Prostate gland (tissue), 2 donors: ENCODE data around the gene GIT1. TPM values are rescaled to one million over a fixed set of nuclear protein-coding genes. Genes with fewer than 3 reads are reported as not detected.

Experiments used
- DNase-seq: peaks from one replicate; pipeline ENCODE4 v3.0.0-alpha.2; 2019; ENCODE audit warnings: low spot score
- H3K27ac ChIP-seq, 2 donors: fragments of 200-600 bp; sonication (generic); 2 replicates each; pipeline ENCODE4 v1.5.1; 2017 to 2019
- H3K27me3 ChIP-seq: fragments of 200-600 bp; sonication (generic); replicated peaks from 2 replicates; pipeline ENCODE4 v1.5.1; 2019; ENCODE audit not compliant: insufficient read depth
- H3K36me3 ChIP-seq, 2 donors: fragments of 200-600 bp; sonication (generic); 1 replicate in 1 of 2; 2 replicates in 1 of 2; pipeline versions ENCODE4 v1.5.1 to v1.8.1; 2017 to 2019
- H3K4me1 ChIP-seq: fragments of 200-600 bp; sonication (generic); replicated peaks from 2 replicates; pipeline ENCODE4 v1.5.1; 2019
- H3K4me3 ChIP-seq, 2 donors: fragments of 200-600 bp; sonication (generic); 2 replicates each; pipeline ENCODE4 v1.5.1; 2017 to 2019
- H3K9me3 ChIP-seq: fragments of 200-600 bp; sonication (generic); 2 replicates; pipeline ENCODE4 v1.5.1; 2017
- POLR2A ChIP-seq: fragments of 450-650 bp; IDR thresholded peaks from one replicate; pipeline ENCODE4 v1.6.1; 2016; ENCODE audit warnings: antibody characterized with exemption, mild to moderate bottlenecking
- POLR2AphosphoS5 ChIP-seq: sonication (generic); formaldehyde crosslinking; IDR thresholded peaks from one replicate; pipeline ENCODE4 v1.6.1; 2017; ENCODE audit warnings: antibody characterized with exemption
- WGBS: methylation state at CpG from one replicate; pipeline ENCODE4 v1.1.5; 2018; 5-methylcytosine and 5-hydroxymethylcytosine counted together
- intact Hi-C: fragments of 100-400 bp; cut with DNase I; formaldehyde crosslinking; loops from one replicate; pipeline ENCODE4 v1.14.2; 2022
- total RNA-seq, 2 donors: library from RNA; depleted of rRNA; stranded (reverse); fragments of >200 nt; gene quantifications; one replicate each; pipeline ENCODE4 v1.1.0, GENCODE V29; 2016
- TF ChIP-seq, protein P1 (sequence below), 4 experiments: fragments of 200-600 bp in 2 of 4; fragments of 450-650 bp in 2 of 4; sonication (generic) in 2 of 4; IDR thresholded peaks; 1 replicate in 3 of 4; 2 replicates in 1 of 4; pipeline ENCODE4 v1.5.1; 2016 to 2019; ENCODE audit warnings: antibody characterized with exemption in 4 of 4, mild to moderate bottlenecking in 2 of 4, moderate library complexity in 2 of 4

The GIT1 gene
- total RNA-seq, 2 donors from 2014 or later, result 29.1 to 86.9 TPM

DNA sequence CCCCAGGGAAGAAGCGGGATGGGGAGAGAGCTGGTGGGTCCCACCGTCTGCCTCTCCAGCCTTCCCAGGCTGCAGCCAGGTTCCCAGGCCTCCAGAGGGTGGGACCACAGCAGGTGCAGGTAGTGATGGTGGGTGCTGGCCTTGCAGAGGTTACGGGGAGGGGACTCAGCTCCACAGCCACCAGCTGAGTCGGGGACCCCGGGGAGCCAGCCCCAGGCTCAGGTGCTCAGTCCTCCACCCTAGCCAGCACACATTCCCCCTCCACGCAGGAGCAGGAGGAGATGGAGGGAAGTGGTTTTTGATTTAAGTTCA lies 15.9 kb downstream of the GIT1 start:
- WGBS, result 74% methylated on average over 6 of the region's 6 CpGs
- Histone ChIP-seq H3K27me3 (no peaks in the 10 kb centered on the region), H3K27ac (no peak overlapping the region), H3K4me1 (peaks cover 4% of the 10 kb centered on the region), H3K4me3 (no peak overlapping the region), H3K9me3 (no peaks in the 10 kb centered on the region), H3K36me3 (peaks cover 7 to 23% of the 10 kb centered on the region in 2 donors)
- no peak for DNase-seq
- intact Hi-C loops, result no loop called here
- TF ChIP-seq POLR2AphosphoS5 (no peak), POLR2A (no peak)

DNA sequence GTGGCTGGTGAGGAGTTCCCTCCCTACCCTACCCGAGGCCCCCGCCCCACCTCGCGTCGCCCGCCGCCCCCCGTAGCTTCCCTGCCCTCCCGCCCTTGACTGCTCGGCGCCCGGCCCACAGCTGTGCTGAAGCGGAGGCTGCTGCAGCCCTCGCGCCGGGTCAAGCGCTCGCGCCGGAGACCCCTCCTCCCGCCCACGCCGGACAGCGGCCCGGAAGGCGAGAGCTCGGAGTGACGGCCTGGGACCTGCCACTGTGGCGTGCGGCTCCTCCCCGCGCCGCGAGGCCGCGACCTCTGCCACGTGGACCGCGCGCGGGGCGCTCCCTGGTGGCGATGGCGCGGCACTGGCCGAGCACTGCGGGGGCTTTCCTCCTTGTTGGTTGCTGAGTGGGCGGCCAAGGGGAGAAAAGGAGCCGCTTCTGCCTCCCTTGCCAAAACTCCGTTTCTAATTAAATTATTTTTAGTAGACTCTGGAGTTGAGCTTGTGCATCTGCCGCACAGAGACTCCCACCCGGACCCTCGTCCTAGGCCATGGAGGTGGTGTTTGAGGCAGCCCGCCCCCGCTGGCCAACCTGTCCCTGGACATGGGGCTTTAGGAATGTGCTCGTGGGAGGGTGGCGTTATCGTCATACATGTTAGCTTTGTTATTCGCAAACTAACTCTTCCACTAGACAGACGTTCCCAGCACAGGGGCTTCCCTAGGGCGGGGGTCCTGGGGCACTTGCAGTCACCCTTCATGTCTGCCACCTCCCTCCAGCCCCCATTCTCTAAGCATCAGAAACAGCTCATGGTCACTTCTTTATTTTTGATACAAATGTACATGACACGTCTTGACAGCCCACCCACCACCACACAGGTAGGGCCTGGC lies 16.5 kb downstream of the GIT1 start:
- intact Hi-C loops, result no loop called here
- Histone ChIP-seq H3K36me3 (peaks cover 7 to 18% of the 10 kb centered on the region in 2 donors), H3K9me3 (no peaks in the 10 kb centered on the region), H3K4me1 (peaks cover 4% of the 10 kb centered on the region), H3K27ac (no peak overlapping the region), H3K4me3 (peak overlapping the region in 1 of 2 donors; percentile 24), H3K27me3 (no peaks in the 10 kb centered on the region)
- TF ChIP-seq POLR2A, result no peak
- TF ChIP-seq, protein P1, sequence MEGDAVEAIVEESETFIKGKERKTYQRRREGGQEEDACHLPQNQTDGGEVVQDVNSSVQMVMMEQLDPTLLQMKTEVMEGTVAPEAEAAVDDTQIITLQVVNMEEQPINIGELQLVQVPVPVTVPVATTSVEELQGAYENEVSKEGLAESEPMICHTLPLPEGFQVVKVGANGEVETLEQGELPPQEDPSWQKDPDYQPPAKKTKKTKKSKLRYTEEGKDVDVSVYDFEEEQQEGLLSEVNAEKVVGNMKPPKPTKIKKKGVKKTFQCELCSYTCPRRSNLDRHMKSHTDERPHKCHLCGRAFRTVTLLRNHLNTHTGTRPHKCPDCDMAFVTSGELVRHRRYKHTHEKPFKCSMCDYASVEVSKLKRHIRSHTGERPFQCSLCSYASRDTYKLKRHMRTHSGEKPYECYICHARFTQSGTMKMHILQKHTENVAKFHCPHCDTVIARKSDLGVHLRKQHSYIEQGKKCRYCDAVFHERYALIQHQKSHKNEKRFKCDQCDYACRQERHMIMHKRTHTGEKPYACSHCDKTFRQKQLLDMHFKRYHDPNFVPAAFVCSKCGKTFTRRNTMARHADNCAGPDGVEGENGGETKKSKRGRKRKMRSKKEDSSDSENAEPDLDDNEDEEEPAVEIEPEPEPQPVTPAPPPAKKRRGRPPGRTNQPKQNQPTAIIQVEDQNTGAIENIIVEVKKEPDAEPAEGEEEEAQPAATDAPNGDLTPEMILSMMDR (IDR thresholded peaks at IDR 0.05), result peak in 3 of 4 experiments; percentile 39 to 64 (median 58)
- DNase-seq, result no peak
- 42% methylated on average over 18 of the region's 62 CpGs for WGBS

DNA sequence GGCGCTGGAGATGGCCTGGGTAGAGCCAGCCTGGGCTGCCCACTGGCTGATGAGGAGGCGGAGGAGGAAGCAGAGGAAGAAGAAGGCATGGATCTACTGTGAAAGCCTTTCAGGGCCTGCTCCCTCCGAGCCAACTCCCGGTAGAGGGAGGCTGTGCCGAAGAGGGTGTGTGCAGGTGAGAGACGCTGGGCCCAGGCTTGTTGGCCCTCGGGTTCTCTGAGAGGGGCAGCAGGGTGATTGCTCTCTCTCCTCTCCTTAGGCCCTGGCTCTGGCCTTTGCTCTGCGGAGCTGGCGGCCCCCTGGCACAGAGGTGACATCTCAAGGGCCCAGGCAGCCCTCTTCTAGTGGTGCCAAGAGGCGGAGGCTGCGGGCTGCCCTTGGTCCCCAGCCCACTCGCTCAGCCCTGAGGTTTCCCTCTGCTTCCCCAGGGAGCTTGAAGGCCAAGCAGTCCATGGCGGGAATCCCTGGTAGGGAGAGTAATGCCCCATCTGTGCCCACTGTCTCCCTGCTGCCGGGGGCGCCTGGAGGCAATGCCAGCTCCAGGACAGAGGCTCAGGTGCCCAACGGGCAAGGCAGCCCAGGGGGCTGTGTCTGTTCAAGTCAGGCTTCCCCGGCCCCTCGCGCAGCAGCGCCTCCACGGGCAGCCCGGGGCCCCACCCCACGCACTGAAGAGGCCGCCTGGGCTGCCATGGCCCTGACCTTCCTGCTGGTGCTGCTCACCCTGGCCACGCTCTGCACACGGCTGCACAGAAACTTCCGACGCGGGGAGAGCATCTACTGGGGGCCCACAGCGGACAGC lies 17.4 kb downstream of the GIT1 start:
- no peaks in the 10 kb centered on the region for H3K9me3 ChIP-seq
- no peak for TF ChIP-seq POLR2A
- no peak for TF ChIP-seq POLR2AphosphoS5
- TF ChIP-seq, protein P1 (IDR thresholded peaks at IDR 0.05), result no peak
- H3K36me3 ChIP-seq, result peaks cover 7 to 10% of the 10 kb centered on the region in 2 donors
- WGBS, result 74% methylated on average over 20 of the region's 30 CpGs
- intact Hi-C loops, result no loop called here
- H3K27me3 ChIP-seq, result no peaks in the 10 kb centered on the region
- H3K4me1 ChIP-seq, result peaks cover 4% of the 10 kb centered on the region
- no peak overlapping the region for H3K27ac ChIP-seq
- DNase-seq, result no peak
- H3K4me3 ChIP-seq, result peak overlapping the region in 1 of 2 donors; percentile 24

DNA sequence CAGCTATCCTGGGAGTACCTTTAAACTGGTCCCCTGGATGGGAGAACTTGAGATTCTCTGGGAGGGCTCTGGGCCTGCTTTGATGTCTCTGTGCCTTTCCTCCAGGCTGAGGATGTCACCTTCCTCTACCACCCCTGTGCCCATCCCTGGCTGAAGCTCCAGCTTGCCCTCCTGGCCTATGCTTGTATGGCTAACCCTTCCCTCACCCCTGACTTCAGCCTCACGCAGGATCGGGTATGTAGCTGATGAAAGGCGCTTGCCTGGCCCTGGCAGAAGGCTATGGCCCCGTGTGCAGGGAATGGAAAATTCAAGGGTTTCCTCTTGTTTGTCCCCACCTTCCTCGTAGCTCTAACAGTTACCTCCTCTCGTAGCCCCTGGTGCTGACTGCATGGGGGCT lies 18.0 kb downstream of the GIT1 start:
- intact Hi-C loops, result no loop called here
- no peak overlapping the region for H3K27ac ChIP-seq
- peaks cover 4% of the 10 kb centered on the region for H3K4me1 ChIP-seq
- WGBS, result 92% methylated on average over 6 of the region's 6 CpGs
- H3K9me3 ChIP-seq, result no peaks in the 10 kb centered on the region
- no peaks in the 10 kb centered on the region for H3K27me3 ChIP-seq
- TF ChIP-seq, protein P1 (IDR thresholded peaks at IDR 0.05), result no peak
- TF ChIP-seq POLR2A (no peak), POLR2AphosphoS5 (no peak)
- peaks cover 5 to 7% of the 10 kb centered on the region in 2 donors for H3K36me3 ChIP-seq
- no peak overlapping the region for H3K4me3 ChIP-seq
- DNase-seq, result no peak

DNA sequence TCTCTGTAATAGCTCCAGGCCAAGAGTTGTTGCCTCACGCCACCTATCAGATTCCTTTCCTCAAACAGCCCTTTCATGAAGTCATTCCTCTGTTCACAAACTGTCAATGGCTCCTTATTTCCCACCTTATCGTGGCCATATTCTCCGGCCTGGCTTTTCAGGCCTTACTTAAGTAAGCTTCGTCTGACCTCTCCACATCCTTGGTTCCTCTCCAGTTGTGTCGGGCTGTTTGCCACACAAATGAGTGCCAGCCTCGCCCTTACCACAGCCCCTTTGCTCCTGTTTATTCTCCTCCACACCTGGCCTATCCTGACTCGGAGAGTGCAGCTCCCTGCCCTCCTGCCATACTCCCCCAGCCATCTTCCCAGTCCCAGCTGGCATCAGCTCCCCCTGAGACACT lies 18.9 kb downstream of the GIT1 start:
- TF ChIP-seq POLR2A, result no peak
- no peak for TF ChIP-seq POLR2AphosphoS5
- TF ChIP-seq, protein P1 (IDR thresholded peaks at IDR 0.05), result no peak
- intact Hi-C loops, result no loop called here
- Histone ChIP-seq H3K4me3 (no peak overlapping the region), H3K27ac (no peak overlapping the region), H3K4me1 (peaks cover 4% of the 10 kb centered on the region), H3K36me3 (no peaks in the 10 kb centered on the region), H3K27me3 (no peaks in the 10 kb centered on the region), H3K9me3 (no peaks in the 10 kb centered on the region)
- 74% methylated on average over 7 of the region's 7 CpGs for WGBS
- no peak for DNase-seq
